GM19468 (cell line): ENCODE data around the gene ST6GALNAC6.
"Not testable (repeated sequence)": the region's sequence is repeated elsewhere in the genome, so short reads cannot be mapped to it uniquely, and the experiment has no call there.

Source experiments
- ATAC-seq: cut with Tn5 transposase; IDR thresholded peaks from one replicate; pipeline ENCODE4 v1.9.1; 2021; ENCODE audit warnings: mild to moderate bottlenecking, moderate library complexity, moderate number of reproducible peaks; ENCODE audit not compliant: unreplicated experiment; ENCODE audit errors: extremely low read depth

ST6GALNAC6 gene

GRCh38 chr9:127897193-127897692 is 2.2 kb downstream of the ST6GALNAC6 start:
- ATAC-seq = no peak

- no peak for ATAC-seq
Observed at GRCh38 chr9:127896395-127897192, 2.8 kb downstream of the ST6GALNAC6 start.

- no peak for ATAC-seq
Observed at GRCh38 chr9:127895811-127896210, 3.6 kb downstream of the ST6GALNAC6 start.

GRCh38 chr9:127893392-127893791 is 6.0 kb downstream of the ST6GALNAC6 start:
- ATAC-seq = no peak

- no peak for ATAC-seq
Observed at GRCh38 chr9:127892831-127893230, 6.6 kb downstream of the ST6GALNAC6 start.

GRCh38 chr9:127890053-127890452 is 9.3 kb downstream of the ST6GALNAC6 start:
- no peak for ATAC-seq

- ATAC-seq = no peak
Observed at GRCh38 chr9:127887792-127888191, 11.6 kb downstream of the ST6GALNAC6 start.

GRCh38 chr9:127886401-127886972 is 12.9 kb downstream of the ST6GALNAC6 start:
- ATAC-seq = no peak

- ATAC-seq = no peak
Observed at GRCh38 chr9:127885508-127886281, 13.7 kb downstream of the ST6GALNAC6 start.

GRCh38 chr9:127884976-127885490 is 14.4 kb downstream of the ST6GALNAC6 start:
- no peak for ATAC-seq

- ATAC-seq = no peak
Observed at GRCh38 chr9:127884427-127884911, 14.9 kb downstream of the ST6GALNAC6 start.

GRCh38 chr9:127883959-127884358 is 15.4 kb downstream of the ST6GALNAC6 start:
- ATAC-seq = no peak

- ATAC-seq = not testable (repeated sequence)
Observed at GRCh38 chr9:127881715-127882114, 17.7 kb downstream of the ST6GALNAC6 start.

- no peak for ATAC-seq
Observed at GRCh38 chr9:127880143-127880542, 19.3 kb downstream of the ST6GALNAC6 start.

- no peak for ATAC-seq
Observed at GRCh38 chr9:127878652-127879390, 20.6 kb downstream of the ST6GALNAC6 start.

GRCh38 chr9:127878001-127878651 is 21.3 kb downstream of the ST6GALNAC6 start:
- no peak for ATAC-seq

- ATAC-seq = no peak
Observed at GRCh38 chr9:127877566-127877998, 21.8 kb downstream of the ST6GALNAC6 start, which contains the start of gene AK1. AK1 (minus strand) TSS chr9:127877675; CDS start chr9:127874617, 3,058 bp downstream.

- ATAC-seq = no peak
Observed at GRCh38 chr9:127876764-127877562, 22.4 kb downstream of the ST6GALNAC6 start.
